SK-N-DZ (cell line): ENCODE results near the gene DPY19L3.
"Not testable (repeated sequence)": the region's sequence is repeated elsewhere in the genome, so short reads cannot be mapped to it uniquely, and the experiment has no call there.

Experiments used
- DNase-seq: peaks from one replicate; pipeline ENCODE4 v3.0.0-alpha.2; 2015; ENCODE audit warnings: low spot score

Gene DPY19L3

GRCh38 chr19:32512498-32512897, 106.9 kb downstream of the DPY19L3 start:
- DNase-seq = not testable (repeated sequence)

GRCh38 chr19:32519023-32519422, 113.5 kb downstream of the DPY19L3 start:
- DNase-seq = no peak

- no peak for DNase-seq
Measured at GRCh38 chr19:32522967-32523366, 117.4 kb downstream of the DPY19L3 start.

GRCh38 chr19:32526895-32527294, 121.3 kb downstream of the DPY19L3 start:
- no peak for DNase-seq

- DNase-seq = no peak
Measured at GRCh38 chr19:32530773-32531172, 125.2 kb downstream of the DPY19L3 start.

- no peak for DNase-seq
Measured at GRCh38 chr19:32532233-32532632, 126.7 kb downstream of the DPY19L3 start.
